Stimulated activated CD4-positive, alpha-beta T cell treated with anti-CD3 and anti-CD28 coated beads, Interleukin-1b, Interleukin-23, amount 100 ng/mL, for 1 hour (primary cell): ENCODE measurements around the gene RNASE4.

Source experiments
- DNase-seq, 2 donors: peaks; one replicate each; pipeline ENCODE4 v3.0.0-alpha.2; 2020; ENCODE audit warnings: low read depth in 2 of 2

RNASE4 gene

DNA sequence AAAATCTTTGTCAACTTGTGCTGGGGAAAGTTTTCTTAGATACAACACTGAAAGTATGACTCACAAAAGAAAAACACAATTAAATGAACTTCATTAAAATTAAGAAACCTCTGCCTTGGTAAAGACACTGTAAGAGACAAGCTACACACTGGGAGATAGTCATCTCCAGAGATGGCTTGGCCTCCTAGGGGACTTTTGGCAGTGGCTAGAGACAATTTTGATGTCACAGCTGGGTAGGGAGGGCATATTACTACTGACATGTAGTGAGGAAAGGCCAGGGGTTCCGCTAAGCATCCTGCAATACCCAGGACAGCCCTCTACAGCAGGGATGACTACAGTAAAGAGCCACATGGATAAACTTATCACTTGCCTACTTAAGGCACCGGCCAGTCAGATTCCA is 8.7 kb upstream of the RNASE4 start:
- DNase-seq, result no peak

GRCh38 chr14:20676072-20676471 is 8.3 kb upstream of the RNASE4 start:
- no peak for DNase-seq

GRCh38 chr14:20679907-20680306 is 4.5 kb upstream of the RNASE4 start:
- DNase-seq, result no peak

DNA sequence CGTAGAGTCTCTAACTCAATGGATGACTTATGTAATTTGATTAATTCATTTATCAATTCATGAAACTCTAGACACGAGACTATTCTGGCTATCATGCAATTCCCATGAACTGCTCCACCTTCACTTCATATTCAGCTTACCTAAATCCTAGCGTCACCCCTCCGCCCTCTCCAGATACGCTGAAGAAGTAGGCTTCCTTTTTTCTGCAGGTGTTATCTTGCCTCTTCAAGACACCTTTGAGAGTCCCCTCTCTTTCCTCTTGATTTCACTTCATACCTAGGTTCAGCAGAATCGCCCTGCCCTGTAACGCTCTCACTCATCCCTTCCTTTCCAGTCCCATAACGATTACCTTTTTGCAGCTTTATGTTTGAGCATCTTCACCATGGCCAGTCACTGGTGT is 4.0 kb upstream of the RNASE4 start:
- no peak for DNase-seq

GRCh38 chr14:20680843-20681347 is 3.5 kb upstream of the RNASE4 start:
- no peak for DNase-seq

DNA sequence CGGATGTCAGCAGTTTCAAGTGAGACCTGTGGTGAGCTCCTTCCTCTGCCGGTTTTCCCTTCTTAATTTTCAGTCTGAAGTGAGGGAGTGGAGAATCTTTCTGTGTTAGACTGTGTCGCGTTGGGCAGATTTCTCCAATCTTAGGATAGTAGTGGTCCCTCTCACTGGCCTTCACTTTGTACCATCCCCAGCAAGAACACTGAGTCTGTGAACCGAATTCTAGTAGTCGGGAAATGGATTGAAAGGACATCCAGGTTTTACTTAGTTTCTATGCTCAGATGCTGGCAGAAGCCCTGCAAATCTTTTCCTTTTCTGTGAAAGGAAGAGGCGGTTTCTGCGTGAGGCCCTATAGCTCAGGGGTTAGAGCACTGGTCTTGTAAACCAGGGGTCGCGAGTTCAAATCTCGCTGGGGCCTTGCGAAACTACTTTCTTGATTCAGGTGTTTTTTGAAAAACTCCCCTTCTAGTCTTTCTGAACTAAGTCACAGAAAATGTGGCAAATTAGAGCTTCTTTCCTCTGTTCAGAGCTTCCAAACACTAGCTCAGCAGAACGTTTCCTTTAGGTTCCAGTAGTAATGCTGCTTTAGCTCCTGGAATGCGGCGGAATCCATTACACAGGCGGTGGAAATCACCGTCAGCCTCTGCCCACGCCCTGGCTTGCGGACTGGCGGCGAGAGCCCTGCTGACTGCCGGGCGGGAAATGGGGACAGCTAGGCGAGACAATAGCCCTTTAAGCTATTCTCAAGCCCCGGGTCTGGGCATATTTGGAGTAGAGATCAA is 2.8 kb upstream of the RNASE4 start:
- peak; percentile 76 to 79 for DNase-seq

GRCh38 chr14:20682127-20682434 is 2.3 kb upstream of the RNASE4 start:
- no peak for DNase-seq

DNA sequence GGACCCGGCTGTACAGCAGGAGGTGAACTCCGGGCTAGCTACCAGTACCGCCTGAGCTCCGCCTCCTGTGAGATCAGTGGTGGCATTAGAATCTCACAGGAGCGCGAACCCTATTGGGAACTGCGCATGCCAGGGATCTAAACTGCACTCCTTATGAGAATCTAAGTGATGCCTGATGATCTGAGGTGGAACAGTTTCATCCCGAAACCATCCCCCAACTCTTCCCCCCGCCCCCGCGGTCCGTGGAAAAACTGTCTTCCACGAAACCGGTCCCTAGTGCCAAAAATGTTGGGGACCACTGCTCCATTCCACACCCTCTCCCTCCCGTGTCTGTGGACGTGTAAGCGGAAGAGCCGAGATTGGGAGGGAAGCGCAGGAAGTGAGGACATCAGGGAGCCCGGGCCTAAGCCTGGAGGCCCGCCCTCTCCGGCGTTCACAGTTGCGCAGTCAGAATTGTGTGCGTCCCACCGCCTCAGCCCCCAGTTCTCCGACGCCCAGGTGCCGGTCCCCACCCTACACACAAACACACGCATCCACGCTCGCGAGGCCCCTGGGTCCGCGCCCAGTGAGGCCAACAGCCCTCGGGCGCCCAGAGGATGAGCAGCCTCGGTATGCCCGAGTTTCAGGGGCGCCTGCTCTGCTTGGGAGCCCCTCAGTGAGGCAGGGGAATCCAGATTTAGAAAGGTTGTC is 1.8 kb upstream of the RNASE4 start:
- DNase-seq, result peak; percentile 46 to 50

DNA sequence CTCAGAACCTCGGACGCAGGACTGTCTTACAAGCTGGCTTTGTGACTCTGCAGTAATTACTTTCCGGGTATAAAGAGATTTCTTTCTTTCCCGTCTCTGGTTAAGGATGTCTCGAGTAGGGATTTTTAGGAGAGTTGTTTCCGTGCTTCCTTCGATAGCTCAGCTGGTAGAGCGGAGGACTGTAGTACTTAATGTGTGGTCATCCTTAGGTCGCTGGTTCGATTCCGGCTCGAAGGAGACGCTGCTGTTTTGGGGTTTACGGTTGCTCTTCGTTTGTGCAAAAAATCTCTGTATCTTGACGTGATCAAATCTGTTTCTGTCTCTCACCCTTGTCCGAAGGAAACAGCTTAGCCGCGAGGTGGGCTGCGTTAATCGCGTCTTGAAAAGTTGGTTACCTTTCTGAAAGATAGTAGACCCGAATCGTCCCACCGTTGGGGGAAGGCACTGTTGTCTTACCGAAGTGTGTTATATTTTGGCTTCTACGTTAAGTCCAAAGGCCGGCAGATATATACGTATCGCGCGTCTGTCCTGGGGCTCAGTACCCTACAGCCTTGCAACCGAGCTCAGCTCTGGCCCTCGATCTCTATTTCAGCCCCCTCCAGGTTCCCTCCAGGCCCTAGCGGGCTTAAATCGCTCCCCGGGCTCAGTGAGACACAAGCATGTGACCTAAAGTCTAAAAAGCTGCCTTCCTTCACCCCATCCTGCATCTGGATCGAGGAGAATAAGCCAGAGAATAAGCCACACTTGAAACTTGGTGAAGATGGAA is 1.1 kb upstream of the RNASE4 start:
- peak; percentile 52 to 64 for DNase-seq

GRCh38 chr14:20684662-20685456 is 499 bp downstream of the RNASE4 start:
- no peak for DNase-seq

- DNase-seq, result no peak
Measured at GRCh38 chr14:20686386-20687143, 2.2 kb downstream of the RNASE4 start.

GRCh38 chr14:20687362-20688166 is 3.2 kb downstream of the RNASE4 start:
- no peak for DNase-seq

DNA sequence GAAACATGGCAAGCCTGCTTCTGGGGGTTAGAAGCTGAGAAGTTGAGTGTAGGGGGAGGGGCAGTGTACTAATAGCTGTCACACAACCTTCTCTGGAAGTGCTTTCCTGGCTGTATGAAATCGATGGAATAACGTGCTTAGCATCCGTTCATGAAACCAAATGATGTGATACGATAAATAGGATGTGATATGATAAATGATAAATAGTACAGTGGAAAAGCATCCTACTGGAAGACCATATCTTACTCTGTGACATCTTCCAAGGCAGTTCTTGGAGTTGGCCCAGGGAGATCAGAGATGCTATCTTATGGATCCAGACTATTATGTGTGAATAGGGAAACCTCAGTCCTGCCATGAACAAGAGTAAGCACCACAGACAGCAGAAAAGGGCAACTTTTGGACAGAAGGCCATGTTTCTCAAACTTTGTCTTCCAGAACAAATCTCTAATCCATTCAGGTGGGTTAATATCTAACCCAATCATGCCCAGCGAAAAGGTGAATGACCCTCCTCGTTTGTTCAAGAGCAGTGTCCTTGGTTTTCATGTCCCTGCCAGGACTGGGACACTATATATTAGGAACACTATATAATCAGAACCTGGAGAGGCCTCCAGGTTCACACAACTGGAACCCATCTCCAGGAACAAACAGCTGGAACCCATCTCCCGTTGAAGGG is 3.9 kb downstream of the RNASE4 start, which contains the start of gene ANG:
TSS of gene ANG (plus strand) at position 598 of the 673 bp plus-strand sequence. CDS start 4,801 bp downstream, outside the sequence.
- no peak for DNase-seq

GRCh38 chr14:20690848-20691640 is 6.7 kb downstream of the RNASE4 start:
- no peak for DNase-seq

DNA sequence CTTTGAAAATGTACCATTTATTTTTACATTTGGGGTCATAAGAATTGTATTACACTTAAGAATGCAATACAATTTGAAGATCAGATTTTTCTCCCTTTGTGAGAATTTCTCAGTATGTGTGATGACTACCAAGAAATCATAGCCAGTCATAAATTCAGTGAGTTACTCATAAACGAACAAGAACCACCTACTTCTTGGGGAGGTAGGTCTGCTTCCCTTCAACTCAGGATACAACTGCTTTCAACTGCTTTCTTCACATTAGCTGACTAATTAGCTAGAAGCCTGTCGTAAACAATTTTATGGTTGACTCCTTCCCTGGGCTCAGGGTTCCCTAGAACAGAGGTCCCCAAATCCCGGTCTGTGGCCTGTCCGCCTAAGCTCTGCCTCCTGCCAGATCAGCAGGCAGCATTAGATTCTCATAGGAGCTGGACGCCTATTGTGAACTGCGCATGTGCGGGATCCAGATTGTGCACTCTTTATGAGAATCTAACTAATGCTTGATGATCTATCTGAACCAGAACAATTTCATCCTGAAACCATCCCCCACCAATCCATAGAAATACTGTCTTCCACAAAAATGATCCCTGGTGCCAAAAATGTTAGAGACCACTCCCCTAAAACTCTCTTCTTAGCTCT is 7.9 kb downstream of the RNASE4 start:
- no peak for DNase-seq

GRCh38 chr14:20696764-20697163 is 12.4 kb downstream of the RNASE4 start:
- DNase-seq, result no peak

DNA sequence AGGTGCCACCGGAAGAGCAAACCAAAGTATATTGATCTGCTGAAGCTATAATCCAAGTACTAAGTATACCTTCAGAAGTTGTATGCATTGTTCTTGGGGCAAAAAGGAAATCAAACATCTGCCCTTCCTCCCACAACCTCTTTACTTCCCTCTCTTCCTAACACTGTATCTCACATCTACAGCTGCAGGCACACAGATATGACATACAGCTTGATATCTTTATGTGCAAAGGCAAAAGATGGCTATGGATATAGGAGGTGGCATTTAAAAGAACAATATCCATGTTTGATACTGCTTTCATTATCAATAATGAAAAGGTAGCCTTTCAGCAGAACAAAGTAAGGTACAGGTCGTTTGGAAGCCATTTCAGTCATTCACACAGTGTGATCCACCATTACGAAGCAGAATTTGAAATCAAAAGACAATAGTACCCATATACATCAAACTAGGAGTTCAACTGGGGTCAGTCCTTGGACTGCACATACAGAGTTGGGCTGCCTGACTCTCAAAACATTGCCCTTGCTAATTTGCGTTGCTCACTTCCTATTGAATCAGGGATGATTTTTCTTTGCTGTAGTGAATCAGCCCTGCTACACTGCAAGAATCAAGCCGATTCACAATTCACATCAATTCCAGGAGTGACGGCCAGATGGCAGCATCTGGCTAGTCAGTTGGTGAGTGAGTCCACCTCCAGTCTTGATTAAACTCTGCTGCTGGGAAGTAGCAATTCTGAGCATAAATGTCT is 13.1 kb downstream of the RNASE4 start:
- DNase-seq, result peak in 1 of 2 donors; percentile 34

DNA sequence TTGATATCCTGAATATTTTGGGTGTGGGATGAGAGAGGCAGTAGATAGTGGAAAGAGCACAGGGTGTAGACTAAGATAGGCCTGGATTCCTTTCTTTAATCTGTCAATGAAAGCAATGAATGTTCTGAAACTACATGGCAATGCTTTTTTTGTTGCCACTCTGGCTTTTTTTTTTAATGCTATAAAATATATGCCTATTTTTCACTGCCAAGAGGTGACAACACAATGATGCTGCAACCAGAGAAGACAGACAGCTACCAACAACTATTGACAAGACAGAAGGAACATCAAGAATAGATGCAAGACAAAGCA is 13.6 kb downstream of the RNASE4 start:
- no peak for DNase-seq
